NCI-H1694 treated with DMSO at 0.1 percent for 48 hours (cell line): ENCODE results near the gene TPCN2.
"Not testable (repeated sequence)": the region's sequence is repeated elsewhere in the genome, so short reads cannot be mapped to it uniquely, and the experiment has no call there.

Experiments
- DNase-seq: peaks from one replicate; lab custom pipeline; 2025; lab: John Stamatoyannopoulos, UW

Gene TPCN2

DNA sequence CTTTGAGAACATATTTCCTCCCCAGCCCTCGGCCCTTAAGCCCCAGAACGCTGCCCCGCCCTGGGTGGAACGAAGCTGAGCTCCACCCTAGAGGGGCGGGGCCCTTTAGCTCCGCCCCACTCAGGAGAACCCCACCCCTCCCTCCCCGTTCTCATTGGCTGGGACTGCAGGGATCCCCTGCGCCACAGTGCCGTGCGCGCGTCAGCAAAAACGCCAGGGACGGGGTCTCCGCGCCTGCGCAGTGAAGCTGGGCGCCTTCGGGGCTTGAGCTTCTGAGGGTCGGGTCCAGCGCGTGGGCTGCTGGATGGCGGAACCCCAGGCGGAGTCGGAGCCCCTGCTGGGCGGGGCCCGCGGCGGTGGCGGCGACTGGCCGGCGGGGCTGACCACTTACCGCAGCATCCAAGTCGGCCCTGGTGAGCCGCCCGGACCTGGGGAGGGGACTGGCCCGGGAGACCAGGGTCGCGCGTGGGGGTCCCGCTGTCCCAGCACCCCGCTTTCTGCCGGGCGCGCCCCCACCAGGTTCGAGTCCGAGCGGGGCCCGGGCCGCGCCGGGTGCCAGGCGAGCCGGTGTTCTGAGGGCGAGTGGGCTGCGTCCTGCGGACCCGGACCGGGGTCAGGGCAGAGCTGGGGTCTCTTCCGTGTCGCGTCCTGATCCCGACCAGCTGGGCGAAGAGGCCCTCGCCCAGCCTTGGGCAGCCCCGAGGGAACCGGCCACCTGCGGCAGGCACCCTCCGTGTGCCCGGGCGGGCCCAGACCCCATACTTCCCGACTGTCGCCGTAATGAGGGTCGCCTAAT, at the start of gene TPCN2:
TSS of gene TPCN2 (plus strand) at position 239 of the 796 bp plus-strand sequence. CDS start at position 305, 66 bp downstream.
- DNase-seq: peak; percentile 82

DNA sequence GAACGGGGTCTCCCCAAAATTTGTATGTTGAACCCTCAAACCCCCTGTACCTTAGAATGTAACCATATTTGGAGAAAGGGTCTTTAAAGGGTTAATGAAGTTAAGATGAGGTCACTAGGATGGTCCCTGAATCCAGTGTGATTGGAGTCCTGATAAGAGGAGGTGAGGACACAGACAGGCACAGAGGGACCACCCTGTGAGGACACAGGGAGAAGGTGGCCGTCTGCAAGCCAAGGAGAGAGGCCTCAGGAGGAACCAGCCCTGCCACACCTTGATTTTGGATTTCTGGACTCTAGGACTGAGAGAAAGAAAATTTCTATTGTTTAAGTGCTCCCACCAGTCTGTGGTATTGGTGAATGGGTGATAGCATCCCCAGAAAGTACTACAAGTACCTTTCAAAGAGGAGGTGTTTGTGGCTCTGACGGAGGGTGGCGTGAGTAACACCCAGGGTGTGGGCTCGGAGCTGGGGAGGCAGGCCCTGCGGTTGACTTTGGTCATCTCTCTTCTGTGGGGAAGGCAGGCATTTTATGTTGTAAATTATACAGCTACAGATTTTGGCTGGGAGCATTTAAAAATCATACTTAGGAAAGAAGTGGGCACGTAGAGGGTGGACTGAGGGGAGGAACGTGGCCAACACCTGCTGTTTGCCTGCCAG, 49.5 kb upstream of the TPCN2 start:
- DNase-seq: no peak

DNA sequence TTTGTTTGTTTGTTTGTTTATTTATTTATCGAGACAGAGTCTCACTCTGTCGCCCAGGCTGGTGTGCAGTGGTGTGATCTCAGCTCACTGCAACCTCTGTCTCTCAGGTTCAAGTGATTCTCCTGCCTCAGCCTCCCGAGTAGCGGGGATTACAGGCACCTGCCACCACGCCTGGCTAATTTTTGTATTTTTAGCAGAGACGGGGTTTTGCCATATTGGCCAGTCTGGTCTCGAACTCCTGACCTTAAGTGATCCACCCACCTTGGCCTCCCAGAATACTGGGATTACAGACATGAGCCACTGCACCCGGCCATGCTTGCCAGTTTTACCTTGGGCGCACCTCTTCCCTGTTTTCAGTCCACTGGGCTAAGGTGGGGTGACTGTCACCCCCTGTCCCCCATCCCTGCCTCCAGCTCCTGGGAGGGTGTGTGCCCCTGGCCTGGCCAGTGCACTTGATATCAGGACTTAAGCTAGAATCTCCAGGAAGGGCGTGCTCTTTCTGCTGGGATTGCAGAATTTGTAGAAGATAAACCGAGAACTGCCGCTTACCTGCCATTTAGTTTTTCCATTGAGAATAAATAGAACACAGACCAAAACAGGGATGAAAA, 48.9 kb upstream of the TPCN2 start:
- DNase-seq: not testable (repeated sequence)

DNA sequence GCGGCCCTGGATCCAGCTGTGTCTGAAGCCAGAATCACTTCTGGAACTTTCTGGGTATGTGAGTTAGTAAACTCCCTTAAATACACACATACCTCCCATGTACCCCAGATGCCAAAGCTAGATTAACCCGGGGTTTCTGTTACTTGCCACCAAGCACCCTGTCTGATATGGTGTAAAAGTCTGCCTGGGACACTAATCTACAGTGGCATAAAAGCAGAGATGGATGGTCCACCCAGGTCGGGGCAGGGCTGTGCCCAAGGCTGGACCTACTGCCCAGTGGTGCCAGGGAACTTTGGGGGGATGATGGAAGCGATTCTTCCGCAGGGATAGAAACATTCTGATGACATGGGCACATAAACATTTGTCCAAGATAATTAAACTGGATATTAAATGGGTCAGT, 48.3 kb upstream of the TPCN2 start:
- no peak for DNase-seq

DNA sequence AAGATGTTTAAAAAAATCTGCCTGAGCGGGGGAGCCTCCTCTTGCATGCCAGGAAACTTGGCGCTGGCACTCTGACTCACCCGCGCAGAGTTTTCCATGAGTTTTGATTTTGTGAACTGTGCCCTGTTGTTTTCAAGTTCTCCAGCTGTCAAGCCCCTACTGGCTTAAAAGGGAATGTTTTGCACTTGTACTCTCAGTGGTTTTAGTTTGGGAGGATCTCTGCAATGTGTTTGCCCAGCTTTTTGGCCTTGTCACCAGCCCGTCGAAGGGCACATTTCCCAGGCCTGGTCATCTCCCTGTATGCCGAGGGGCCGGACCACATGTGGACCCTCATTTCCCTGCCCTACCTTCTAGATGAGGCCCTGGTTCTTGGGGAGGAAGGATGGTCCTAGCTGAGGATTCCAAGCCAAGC, 47.9 kb upstream of the TPCN2 start:
- peak; percentile 43 for DNase-seq

DNA sequence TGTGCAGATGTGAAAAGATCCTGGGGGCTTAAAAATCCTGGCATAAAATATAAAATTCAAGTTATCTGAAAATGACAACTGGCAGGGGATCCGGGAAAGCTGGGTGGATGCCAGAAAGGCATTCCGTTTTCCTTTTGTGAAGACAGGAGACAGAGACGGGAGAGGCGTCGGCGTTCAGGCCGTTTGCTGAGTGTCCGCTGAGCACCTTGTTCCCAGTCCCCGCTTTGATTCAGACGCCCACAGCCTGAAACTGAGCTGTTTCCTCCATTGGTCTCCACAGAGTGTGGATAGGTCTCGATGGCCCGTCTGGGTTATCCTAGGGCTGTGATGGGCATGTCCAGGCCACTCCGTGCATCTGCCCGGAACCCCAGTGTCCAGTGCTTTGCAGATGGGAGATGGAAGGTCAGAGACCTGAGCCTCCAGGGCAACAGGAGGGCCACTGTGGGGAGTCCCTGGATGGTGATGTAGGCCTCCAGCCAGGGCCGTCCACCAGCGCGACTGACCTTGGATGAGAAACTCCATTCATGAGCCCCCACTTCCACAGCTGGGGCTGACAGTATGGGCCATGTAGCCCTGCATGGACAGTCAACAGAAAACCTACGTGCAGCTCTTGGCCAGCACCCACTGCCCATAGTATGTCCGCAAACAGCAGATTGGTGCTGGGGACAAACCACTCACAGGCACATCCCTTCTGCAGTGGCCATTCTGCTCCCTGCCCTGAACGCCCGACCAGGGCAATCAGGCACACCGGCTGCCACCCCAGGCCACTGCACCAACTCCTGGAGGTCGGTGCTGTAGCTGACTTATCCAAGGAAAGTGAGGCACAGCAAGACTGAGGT, 47.3 kb upstream of the TPCN2 start:
- DNase-seq: no peak

DNA sequence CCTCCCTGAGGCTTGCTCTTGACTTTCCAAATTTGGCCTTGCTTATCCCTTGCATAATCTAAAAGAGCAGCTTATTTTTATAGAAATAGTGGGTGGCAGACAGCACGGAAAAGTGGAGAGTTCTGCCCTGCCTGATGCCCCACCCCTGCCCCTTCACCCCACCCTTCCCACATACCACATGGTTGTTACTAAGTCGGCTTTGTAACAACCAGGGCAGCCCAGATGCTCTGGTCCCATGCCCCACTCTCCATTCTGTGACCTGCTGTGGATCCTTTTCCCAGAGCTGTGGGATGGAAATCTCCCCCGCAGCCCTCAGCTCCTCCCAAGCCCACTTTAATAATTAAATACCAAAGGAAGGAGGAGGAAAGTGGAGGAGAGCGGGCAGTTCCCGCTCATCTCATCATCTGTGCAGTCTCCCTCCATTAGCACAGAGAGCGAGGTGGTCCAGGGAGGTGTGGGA, 46.6 kb upstream of the TPCN2 start:
- DNase-seq: no peak

DNA sequence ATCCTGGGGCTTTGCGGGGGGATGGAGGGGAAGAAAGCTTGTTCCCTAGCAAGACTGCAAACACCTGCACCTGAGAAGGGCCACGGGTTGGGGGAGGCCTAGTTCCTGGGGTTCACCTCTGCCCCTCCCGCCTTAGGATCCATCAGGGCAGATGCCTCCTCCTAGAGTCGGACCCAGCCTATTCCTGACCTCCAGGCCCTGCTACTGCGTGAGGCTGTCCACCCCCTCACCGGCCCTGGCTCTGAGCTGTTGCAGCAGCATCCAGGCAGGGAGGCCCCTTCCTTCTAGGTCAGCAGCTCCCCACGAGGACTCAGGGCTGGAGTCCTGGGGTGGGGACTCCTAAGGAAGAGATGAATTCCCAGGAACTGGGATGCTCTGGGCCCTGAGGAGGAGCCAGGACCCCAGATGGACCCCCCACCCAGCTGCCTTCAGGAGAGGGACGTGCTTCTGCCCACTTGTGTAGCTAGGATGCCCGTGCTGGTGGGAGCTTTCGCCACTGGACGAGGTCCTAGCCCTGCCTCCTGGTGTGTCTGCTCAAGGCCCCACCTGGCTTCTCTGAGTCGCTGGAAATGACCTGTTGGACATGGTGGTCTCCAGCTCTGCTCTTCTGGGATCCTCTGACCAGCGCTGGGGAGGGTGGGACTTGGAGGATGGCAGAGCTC, 46.0 kb upstream of the TPCN2 start:
- DNase-seq: no peak

DNA sequence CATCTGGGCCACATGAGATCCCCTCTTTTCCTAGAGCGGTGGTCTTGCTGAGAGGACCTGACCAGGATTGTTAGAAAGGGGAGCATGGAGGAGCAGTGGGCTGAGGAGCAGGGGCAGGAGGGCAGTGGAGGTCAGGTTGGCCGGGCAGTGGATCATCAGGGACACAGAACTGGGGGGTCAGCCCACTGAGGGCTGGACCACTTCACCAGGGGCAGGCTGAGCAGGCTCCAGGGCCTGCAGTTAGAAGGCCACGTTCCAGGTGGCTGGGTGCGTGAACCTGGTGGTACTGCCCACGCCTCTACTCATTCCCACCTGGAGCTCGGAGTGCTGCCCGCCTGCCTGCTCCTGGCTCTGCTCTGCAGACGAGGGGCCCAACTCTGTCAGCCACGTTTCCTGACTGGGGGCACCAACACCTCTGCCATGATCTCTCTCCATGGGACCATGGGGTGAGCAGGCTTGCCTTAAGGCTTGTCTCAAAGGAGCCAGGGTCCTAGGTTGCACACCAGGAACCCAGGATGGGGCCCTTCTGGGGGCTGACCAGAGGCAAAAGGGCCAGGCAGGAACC, 45.3 kb upstream of the TPCN2 start:
- DNase-seq: no peak

DNA sequence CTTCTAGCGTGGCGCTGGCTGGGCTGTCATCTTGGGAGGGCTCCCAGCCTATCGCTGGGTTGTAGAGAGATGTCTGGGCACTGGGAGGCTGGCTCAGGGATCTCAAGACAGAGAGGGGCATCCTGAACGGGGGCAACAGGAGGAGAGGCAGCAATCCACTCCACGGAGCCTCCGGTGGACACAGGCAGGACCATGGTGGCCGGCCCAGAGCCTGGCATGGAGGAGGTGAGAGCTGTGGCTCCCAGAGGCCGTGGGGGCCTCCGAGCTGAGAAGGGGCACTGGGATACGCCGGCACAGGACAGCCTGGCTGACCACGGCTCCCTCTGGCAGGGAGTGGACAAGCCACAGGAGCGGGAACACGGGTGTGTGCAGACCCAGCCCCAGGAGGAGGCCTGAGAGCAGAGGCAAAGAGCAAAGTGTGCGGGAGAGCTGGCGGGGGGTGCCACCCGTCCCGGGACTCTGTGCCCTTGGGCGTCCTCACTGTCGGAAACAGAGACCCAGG, 44.8 kb upstream of the TPCN2 start:
- DNase-seq: no peak

DNA sequence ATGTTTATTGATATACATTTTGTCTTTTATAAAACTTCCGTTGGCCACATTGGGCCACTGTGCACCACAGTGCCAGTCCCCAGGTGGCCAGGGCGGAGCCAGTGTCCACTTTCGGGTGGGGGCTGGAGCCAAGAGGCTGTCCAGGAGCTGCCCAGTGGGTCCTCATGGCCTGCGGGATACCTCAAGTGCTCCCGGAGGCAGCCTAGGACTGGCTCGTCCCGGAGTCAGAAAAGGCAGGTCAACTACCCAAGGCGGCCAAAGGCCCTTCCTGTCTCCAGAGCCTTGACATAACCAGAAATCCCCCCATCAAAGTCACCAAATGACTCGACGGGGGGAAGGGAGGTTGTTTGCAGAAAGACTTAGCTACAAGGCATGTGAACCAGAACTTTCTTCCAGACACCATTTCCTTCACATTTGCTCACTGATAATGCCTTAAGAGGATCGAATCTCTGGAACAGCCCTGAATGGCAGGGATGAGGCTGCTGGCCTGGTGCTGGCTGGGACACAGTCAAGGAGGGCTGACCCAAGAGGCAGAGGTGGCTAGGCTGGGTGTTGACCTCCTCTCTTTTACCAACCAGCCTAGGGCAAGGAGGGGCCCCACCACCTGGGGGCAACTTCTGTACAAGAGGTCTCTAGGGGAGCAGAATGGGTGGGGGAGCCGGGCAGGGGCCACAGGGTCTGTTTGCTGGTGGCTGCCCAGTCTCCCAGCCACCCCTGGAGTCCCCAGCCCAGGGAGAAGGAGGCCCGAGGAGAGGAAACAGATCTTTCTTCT, 44.1 kb upstream of the TPCN2 start:
- no peak for DNase-seq

DNA sequence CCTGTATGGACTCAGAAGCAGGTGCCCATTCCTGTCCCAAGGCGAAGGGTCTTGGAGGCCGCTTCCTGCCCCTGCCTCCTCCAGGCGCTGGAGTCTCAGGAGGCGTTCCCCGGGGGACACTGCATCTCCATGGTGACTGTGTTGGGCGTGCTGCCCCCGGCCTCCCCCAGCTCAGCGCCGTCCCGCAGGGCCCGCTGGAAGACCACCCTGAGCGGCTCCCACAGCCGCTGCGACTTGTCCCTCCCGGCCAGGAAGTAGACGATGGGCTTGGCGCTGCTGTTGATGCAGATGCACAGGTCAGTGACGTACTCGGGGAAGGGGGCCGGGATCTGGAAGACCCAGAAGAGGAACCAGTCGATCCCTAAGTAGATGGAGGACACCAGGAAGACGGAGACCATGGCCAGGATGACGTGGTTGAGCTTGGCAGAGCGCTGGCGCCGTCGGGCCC, 43.5 kb upstream of the TPCN2 start:
- no peak for DNase-seq

DNA sequence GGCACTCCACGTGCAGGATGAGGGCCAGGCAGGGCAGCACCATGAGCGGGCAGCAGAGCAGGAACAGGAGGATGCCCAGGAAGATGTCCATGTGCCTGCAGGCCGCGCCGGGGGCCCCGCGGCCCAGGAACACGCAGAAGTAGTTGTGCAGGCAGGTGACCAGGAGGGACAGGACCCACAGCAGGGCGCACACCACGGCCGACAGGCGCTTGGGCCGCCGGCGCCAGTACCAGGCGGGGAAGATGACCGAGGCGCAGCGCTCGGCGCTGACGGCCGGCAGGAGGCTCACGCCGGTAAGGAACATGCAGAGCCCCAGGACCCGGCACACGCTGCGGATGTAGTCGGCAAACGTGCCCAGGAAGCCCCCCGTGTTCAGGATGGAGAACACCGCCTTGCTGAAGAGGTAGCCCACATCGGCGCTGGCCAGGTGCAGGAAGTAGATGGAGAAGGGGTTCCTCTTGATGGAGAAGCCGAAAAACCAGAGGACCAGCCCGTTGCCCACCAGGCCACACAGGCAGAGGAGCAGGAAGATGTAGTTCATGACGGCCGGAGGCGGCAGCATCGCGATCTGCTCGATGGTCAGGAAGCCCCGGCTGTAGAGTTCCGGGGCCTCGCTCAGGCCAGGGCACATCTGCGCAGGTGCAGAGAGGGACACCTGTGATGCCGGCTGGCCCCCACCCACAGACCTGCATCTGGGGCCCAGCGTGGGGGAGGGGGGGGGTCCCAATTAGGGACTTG, 42.9 kb upstream of the TPCN2 start:
- DNase-seq: no peak

DNA sequence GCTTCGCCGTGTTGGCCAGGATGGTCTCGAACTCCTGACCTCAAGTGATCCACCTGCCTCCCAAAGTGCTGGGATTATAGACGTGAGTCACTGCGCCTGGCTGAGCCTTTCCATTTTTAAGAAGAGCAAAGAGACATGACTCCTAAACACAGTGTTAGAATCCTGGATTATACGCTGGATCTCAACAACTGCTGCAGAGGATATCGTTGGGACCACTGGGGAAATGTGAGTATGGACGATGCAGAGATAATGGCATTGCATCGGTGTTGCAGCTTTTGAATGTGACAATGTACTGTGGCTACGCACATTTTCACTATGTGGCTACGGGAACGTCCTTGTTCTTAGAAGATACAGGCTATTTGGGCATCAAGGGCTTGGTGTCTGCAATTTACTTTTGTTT, 41.9 kb upstream of the TPCN2 start:
- DNase-seq: no peak

DNA sequence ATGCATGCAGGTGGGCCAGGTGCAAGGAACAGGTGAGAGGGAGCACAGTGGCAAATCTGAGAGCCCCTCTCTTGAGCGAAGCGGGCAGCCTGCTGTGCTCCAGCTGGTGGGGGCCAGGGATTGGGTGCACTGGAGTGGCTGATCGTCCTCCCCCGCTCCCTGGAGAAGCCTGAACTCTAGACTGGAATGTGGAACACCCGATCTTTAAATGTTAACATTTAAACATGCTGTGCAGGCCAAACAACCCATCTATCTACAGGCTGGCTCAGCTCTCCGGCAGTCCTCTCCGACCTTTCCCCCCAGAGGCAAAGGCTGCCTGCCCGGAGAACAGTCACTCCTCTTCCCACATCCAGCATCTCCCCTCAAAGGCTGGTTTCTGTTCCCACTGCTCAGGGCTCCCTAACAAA, 40.8 kb upstream of the TPCN2 start:
- no peak for DNase-seq

DNA sequence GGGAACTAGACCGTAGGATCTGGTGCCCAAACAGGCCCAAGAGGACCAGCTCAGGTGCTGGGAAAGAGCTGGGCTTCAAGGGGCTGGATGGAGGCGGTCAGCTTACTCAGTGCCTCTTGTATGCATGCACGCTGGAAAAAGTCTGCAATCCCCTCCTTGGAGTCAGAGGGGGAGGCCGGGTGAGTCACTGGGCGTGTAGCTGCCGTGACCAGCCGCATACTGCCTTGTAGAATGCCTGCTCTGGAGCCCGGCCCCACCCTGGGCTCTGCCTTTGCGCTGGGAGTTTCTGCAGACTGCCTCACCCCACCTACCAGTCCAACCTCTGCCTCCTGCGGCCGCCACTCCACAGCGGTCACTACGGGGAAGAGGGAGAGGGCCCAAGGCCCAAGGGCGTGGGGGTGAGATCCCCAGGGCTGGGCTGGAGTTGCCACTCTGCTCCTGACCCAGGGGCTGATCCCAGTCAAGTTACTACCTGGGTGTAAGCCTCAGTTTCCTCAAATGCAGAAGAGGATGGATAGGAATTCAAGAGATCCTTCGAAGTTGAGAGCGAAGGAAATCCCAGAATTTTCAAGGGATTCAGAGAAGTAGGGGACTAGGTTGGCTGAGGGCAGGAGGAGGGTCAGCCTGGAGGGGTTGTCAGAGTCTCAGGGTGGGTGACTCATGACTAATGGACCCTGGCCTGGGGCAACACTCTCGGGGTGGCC, 39.8 kb upstream of the TPCN2 start:
- no peak for DNase-seq

DNA sequence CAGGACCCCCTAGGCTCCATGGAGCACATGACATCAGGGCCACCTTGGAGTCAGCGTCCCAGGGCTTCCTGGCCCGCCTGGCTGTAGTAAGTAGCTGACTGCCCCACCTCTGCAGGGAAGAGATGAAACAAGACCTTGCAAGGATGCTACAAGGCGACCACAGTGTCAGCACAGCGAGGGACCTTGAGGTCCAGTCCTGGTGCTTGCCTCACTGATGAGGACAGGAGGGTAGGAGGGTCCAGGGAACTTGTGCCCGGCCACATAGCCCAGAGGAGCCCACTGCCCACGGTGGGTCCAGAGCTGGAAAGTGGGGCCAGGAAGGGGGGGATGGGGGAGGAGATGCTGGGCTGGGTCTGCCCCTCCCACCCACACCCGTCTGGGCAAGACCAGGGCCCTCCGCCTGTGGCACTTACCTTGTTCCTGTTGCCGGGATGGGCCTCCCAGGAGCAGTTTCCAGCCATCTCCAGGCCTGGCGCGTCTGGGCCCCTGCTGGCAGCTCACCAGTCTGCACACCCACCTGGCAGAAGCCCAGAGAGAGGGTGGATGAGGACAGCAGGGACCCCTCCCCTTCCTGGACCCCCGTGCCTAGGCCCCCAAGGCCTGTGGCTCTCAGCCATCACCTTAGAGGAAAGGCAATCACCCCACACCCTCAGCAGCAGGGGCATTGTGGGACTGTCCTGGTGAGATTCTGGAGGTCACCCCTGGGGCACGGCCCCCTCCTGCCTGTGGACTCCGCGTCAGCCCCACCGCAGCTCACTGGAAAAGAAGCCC, 39.1 kb upstream of the TPCN2 start:
- DNase-seq: no peak

DNA sequence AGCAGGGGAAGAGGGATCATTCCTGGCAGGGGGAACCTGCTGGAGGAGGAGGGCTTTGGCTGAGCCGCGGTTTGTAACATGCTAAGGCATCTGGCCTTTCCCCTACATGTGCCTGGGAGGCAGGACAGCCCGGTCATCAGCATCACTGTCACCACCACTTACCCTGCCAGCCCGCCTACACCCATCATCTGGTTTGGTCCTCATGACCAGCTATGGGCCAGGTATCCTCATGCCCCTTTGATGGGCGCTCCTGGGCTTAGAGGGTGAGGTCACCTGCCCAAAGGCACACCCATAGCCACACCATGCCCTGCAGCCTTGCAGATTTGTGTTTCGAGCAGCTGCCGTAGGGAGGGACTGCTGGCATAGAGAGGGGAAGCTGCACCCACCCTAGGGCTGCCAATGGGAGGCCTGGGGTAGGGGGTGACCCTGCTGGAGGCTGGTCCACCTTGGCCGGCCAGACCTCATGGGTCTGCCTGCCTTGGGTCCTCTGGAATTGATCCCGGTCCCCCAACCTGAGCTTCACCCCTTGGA, 38.3 kb upstream of the TPCN2 start:
- DNase-seq: no peak
